EH (cell line): Measurements from ENCODE around the gene STEAP4.
"Not testable (repeated sequence)": the region's sequence is repeated elsewhere in the genome, so short reads cannot be mapped to it uniquely, and the experiment has no call there.

Experiments
- DNase-seq: peaks from one replicate; pipeline ENCODE4 v3.0.0-alpha.2; 2015; ENCODE audit warnings: low read depth

STEAP4 gene

DNA sequence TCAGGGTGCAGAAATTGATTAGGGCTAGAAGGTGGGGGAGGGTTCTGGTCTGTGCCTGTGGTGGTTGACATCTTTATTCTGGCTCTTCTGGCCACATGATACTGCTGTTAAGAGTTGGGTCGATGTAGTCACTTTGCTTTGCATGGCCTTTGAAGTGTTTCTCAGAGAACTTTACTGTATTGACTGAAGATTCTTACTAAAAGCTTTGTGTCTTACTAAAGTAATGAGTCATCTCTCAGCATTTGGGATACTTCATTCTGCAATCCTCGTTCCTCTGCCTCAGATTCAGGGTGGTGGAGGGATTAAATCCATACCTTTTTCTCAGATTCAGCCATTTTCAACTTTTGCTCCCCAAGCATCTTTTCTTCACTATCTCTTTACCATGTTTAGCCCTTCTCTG lies 38.6 kb downstream of the STEAP4 start:
- DNase-seq: no peak

DNA sequence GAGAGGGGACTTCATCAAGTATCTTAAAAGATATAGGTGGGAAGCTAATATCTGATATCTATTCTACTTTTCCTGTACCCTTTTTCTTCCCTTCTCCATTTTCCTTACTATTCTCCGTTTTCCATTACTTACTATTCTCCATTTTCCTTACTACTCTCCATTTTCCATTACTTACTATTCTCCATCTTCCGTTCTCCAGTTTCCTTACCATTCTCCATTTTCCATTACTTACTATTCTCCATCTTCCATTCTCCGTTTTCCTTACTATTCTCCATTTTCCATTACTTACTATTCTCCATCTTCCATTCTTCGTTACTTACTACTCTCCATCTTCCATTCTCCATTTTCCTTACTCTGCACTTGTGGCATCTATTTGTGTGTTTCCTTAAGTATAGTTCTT lies 39.3 kb downstream of the STEAP4 start:
- DNase-seq: no peak

DNA sequence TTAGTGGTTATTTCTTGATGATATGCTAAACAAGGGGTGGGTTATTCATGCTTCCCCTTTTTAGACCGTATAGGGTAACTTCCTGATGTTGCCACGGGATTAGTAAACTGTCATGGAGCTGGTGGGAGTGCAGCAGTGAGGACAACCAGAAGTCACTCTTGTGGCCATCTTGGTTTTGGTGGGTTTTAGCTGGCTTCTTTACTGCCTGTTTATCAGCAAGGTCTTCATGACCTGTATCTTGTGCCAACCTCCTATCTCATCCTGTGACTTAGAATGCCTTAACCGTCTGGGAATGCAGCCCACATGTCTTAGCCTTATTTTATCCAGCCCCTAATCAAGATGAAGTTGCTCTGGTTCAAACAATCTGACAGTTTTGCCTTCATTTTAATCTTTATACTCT lies 41.7 kb downstream of the STEAP4 start:
- DNase-seq: not testable (repeated sequence)

DNA sequence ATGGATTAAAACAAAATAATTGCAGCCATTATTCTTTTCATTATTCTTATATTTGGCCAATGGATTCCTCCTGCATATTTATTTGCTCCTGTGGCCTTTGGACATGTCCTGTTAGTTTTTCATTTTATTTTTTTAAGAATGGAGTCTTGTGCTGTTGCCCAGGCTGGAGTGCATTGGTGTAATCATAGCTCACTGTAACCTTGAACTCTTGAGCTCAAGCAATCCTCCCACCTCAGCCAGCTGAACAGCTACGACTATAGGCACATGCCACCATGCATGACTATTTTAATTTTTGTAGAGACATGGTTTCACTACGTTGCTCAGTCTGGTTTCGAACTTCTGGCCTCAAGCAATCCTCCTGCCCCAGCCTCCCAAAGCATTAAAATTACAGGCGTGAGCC lies 44.1 kb downstream of the STEAP4 start:
- DNase-seq: no peak

DNA sequence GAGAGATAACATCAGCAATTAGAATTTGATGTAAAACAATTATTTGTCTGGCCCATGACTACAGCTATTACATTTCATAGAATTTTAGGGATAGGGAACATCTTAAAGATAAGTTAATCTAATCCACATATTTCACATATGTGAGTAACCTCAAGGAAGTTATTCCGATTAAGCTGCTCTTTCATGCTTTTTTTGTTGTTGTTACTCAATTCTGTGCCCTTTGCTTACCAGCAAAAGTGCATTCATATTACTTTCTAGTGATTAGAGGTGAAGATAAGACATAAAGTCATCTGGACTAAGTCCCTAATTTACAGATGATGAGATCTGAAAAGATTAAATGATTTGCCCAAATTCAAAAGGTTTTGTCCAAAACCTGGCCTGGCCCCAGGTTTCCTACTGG lies 46.0 kb downstream of the STEAP4 start:
- no peak for DNase-seq

DNA sequence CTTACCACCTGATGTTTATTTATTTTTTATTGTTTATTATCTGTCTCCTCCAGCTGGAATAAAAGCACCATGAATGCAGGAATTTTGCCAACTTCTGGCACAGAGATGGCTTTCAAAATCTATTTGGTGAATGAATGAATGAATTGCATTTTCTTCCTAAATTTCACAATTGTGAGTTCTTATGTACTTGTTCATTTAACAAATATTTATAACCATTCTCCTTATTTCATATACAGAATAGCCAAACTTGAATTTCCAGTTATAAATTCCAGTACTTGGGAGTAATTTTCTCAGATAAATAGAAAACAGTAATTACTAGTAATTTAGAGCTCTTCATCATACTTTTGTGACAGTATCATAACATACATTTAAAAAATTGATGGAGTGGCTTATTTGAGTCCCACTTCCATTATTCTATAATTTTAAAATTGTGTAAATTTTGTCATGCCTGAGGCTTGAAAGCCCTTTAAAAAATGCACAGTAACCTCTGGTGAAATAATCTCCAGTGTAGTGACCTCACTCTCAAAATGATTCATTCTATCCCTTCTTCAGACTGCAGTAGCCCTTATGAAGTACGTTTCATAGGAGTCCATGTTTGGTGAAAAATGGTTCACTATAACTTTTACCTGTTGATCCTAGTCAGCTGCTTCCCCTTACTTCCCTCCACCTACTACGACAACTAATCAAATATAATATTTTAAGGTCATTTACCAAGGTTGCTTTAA lies 46.9 kb downstream of the STEAP4 start:
- DNase-seq: no peak

DNA sequence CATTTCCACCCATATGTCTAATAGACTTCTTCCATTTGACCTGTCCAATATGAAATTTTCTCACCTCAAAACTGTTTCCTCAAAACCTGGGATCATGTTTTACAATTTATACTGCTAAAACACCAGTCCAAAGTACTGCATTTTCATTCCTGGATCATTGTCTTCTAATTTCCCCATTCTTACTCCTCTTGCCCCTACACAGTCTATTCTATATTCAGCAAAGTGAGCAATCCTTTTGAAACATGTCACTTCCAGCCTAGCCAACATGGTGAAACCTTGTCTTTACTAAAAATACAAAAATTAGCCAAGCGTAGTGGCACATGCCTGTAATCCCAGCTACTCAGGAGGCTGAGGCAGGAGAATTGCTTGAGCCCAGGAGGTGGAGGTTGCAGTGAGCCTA lies 48.4 kb downstream of the STEAP4 start:
- DNase-seq: not testable (repeated sequence)

DNA sequence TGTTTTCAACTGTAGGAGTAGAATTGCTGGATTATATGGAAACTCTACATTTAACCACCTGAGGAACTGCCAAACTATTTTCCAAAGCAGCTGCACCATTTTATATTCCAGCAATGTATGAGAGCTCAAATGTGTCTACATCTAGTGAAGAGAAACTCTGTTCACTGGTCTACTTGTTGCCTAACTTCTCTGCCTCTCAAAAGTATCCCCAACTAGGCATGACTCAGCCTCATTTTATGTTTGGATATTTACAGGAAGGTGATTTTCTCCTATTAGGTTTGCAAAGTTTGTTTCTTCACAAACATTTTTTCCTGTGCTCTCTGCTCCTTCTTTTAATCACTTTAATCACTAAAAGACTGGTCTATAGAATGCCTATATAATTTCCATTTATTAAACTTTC lies 49.8 kb downstream of the STEAP4 start:
- DNase-seq: no peak

DNA sequence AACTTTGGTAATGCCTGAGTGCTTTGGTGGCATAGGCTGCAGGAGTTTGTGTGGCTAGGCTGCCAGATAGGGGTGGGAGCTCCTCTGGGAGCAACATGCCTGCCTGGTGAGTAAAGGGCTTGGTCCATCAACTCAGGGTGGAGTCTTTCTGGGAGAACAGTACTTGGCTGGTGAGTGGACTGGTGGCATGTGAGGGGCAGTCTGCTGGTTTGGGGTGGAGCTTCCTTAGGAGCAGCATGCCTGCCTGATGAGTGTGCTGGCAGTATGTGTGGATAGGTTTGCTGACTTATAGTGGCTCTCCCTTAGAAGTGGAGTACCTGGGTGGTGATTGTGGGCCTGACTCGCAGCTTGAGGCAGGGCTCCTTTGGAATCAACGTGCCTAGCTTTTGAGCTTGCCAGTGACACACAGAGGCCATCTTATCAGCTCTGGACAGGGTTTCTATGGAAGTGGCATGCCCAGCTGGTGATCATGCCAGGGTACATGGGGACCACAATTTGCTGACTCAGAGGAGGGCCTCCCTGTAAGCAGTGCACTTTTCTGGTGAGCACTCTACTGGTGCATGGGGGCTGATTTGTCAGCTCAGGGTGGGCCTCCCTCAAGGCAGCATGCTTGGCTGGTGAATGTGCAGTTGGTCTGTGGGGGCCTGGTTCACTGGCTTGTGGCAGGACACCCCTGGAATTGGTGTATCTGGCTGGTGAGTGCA lies 51.8 kb downstream of the STEAP4 start:
- DNase-seq: peak; percentile 20

DNA sequence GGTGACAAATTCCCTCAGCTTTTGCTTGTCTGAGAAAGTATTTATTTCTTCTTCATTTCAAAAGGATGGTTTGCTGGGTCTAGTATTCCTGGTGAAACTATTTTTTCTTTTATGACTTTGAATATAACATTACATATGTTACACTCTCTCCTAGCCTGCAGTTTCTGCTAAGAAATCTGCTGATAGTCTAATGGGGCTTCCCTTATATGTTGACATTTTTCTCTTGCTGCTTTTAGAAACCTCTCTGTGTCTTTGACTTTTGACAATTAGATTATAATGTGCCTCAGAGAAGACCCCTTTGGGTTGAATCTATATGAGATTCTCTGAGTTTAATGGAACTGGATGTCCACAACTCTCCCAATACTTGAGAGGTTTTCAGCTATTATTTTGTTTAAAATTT lies 53.1 kb downstream of the STEAP4 start:
- DNase-seq: no peak

DNA sequence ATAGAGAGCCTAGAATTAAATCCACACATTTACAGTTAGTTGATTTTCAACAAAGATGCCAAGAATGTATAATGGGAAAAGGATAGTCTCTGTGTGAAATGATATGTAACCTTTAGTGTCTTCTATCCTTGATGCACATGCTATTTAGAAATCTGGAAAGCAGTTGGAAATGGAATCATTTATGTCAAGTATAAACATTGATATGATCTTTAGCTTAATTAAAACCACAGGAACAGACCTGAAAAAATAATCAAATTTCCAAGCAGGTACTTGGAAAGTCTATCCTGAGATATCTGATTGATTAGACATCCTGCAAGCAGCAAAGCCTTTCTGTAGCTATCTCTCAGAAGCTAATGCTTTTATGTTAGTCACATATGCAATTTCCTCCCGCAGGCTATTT lies 62.4 kb downstream of the STEAP4 start:
- no peak for DNase-seq

DNA sequence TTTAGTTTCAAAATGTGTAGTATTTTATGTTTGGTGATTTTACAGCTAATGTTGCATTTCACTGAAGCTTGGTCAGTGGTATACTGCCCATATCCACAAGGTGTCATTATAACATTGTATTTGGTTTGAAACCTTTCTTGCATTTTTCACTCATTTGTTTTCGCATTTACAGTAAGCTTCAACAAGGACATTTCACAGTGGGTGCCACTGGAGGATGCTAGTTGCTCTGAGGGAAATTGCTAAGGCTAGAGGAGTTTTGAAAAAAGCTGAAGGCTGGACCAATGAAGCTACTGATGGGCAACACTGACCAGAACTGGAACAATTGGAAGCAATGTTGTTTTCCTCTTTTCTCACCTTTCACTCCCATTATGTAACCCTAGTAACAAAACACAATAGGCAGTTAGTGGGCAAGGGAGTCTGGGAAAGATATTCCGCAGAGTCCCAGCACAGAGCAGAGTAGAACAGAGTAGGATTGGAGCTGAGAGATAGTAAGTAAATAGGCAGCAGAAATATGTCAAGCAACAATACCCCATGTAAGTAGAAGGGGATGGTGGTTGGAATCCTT lies 63.3 kb downstream of the STEAP4 start:
- DNase-seq: peak; percentile 35

DNA sequence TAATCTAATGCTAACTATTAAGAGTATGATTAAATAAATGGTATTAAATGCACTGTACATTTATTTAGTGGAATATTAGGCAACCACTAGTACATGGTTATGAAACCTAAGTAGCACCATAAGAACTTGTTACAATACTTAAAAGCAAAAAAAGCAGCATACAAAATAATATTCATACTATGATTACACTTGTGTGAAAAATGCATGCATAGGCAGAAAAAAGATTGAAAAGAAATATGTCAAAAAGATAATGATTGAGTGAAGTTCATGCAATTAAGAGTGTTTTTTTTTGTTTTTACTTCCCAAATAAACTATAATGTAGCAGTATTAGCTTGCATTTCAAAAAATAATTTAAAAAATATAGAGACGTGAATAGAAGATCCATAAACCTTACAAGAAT lies 66.8 kb downstream of the STEAP4 start:
- no peak for DNase-seq

DNA sequence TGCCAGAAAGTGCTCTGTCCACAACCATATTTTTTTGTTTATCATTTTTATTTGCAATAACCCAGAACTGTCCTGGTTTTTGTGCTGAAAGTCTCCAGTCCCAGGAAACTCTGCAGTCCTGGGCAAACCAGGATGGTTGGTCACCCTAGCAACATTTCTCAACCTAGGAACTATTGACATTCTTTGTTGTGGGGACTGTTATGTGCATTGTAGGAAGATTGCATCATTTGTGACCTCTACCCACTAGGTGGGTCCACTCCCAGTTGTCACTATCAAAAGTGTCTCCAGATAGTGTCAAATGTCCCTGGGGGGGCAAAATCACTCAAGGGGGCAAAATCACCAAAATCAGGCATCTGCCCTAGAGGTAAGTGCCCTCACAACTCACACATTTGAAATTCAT lies 72.9 kb downstream of the STEAP4 start:
- DNase-seq: no peak

DNA sequence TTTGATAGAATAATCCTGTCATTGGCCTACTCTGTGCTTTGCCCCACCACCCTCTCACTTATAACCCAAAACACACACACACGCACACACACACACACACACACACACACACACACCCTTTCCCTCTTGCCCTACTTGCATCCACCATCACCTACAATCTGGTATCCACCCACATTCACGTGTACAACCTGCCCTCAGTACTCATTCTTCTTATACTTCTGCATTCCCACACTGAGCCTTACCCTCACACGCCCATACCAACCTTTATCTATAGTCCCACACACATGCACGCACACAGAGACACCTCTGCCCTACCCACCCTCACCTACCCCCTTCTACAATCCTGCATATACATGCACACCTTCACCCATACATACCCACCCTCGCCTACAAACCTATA lies 76.0 kb downstream of the STEAP4 start:
- DNase-seq: no peak

DNA sequence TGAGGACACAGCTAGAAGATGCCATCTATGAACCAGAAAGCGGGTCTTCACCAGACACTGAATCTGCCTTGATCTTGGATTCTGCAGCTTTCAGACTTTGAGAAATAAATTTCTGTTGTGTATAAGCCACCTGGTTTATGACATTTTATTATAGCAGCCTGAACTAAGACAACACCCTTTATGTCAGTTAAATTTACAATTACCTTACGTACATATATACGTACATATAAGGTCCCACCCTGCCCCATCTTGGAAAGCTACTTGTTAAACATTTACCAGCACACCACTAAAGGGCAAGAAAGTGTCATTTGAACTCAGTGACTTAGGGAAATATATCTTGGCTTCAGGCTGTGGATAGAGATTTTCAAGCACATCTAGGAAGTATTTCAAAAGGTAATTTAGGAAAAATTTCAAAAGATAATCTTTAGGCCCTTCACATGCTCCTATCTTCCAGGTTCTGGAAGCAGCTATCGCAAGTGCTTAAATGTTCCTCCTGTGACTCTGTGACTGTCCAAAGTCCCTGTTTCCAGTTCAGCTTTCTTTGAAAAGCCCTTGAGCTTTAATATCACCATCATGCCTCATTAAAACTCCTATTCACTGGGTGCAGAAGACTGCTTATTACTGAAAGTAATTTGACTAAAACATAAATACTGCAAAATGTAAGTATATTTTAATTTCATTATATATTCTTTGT lies 77.2 kb downstream of the STEAP4 start:
- DNase-seq: no peak

DNA sequence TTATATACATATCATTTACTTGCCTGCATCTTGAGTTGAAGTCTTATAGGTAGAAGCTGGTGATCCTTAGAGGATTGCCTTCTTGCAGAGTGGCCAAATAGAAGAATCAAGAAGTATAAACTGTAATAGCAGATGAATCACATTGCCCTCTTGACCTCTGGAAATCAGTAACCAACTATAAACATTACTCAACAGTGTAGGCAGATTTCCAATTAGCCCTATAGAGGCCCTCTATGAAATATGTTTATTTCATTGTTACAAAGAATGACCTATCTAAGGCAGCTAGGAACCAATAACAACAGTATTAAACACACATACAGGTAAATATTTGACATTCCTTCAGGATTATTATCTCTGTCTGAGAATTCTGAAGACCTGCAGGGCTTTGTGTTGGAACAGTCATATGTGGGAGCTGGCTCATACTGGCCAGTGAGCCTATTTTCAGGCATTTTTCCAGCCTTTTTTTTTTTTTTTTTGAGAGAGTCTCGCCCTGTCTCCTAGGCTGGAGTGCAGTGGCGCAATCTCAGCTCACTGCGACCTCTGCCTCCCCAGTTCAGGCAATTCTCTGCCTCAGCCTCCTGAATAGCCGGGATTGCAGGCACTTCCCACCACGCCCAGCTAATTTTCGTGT lies 79.7 kb downstream of the STEAP4 start:
- DNase-seq: peak; percentile 68

DNA sequence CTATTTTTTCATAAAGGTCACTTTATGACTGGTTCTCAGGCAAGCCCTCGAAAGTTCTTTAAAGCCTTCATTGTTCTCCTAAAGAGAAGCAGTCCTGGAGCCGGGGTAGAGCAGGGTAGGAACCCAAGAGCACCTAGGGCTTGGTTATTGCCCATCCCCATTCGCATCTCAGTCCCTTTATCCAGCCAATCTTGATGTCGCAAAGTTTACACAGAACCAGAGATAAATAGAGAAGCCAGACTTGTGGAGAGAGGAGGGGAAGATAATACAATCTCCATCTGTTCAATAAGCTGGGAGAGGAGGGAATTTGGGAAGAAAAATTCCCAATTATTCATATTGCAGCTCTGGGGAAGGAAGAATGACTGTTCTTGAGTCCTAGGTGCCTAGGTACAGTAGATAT lies 80.5 kb downstream of the STEAP4 start:
- DNase-seq: no peak

DNA sequence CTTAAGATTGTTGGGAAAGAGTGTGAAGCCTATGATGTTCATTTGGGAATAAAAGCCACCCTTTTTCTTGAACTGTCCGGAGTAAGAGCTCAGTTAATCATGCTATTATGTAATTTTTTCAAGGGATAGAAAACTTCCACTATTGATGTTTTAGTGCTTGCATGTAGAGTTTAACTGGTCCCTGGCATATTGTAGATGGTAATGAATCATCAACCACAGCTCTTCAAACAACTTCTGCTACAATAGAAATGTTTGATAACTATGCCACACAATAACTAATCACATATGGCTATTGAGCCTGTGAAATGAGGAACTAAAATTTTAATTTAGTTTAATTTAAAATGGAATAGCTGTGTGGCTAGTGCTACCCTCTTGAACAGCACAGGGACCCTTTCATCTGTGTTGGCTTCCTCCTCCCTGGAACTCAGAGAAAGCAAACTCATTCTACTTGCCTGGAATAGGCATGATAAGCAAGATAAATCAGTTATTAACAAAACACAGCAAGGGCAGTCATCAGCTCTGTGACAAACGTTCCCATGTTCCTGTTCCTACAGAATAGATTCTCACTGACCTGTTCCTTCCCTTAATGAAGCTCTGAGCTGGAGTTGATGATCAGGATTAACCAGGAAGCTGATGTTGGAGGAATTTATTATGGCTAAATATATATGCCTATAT lies 82.0 kb downstream of the STEAP4 start:
- peak; percentile 34 for DNase-seq

DNA sequence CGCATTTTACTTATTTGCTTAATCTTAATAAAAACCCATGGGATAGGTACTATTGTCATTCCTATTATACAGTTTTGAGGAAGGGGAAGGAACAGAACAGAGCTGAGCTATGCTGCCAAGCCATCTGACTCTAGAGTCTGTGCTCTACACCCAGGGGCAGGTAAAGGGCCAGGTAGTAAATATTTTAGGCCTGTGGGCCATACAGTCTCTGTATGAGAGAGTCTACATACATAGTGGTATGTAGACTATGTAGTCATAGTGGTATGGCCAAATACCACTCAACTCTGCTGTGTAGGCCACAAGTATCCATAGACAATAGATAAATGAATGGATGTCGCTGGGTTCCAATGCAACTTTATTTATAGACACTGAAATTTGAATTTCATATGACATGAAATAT lies 83.4 kb downstream of the STEAP4 start:
- DNase-seq: no peak
